Measurements from ENCODE around the gene TNIK.
A peak's percentile ranks its signal among the peaks of the same experiment; 100 is the strongest.
"Not testable (repeated sequence)": the region's sequence is repeated elsewhere in the genome, so short reads cannot be mapped to it uniquely, and the experiment has no call there.

Gene TNIK

DNA sequence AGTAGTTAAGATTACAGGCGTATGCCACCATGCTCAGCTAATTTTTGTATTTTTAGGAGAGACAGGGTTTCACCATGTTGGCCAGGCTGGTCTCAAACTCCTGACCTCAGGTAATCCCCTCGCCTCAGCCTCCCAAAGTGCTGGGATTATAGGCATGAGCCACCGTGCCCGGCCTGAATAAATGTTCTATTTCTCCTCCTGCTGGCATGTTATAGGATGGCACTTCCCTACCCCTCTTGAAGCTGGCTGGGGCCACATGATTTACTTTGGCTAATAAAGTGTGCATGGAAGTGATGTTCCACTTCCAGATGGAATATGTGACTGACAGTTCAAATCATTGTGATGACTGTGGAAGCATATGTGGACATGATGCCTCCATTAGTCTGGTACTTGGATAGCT lies 77.9 kb downstream of the TNIK start:
- peak in 1 of 6 experiments; percentile 3 for DNase-seq

DNA sequence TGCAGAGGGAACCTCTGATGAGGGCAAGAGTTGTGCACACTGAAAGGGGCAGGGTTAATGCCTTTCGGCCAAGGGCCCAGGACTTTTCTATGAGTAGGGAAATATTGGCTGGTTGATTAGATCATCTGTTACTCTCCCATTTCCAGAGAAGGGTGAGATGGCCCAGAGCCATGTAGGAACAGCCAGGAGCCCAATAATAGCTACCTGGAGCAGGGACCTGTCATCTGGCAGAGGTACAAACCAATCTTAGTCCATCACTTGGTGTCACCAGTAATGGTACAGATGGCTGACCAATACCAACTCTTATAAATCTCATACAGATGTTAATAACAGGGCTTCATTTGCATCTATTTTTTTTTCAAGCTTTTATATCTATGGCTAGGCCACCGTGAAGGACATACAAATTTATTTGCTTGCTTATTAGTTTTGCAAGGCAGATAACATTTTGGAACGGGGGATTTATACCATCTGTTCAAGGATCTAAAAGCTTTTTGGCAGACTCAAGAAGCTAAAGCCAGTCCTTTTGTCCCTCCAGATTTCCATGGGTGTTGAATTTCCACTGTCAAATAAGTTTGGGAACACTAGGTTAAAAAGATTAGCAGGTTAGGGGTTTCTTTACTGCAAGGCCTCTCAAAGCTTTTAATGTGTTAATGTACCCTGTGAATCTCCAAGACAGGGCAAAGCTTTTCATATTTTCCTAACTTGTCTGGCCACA lies 79.3 kb downstream of the TNIK start:
- no peak for DNase-seq

DNA sequence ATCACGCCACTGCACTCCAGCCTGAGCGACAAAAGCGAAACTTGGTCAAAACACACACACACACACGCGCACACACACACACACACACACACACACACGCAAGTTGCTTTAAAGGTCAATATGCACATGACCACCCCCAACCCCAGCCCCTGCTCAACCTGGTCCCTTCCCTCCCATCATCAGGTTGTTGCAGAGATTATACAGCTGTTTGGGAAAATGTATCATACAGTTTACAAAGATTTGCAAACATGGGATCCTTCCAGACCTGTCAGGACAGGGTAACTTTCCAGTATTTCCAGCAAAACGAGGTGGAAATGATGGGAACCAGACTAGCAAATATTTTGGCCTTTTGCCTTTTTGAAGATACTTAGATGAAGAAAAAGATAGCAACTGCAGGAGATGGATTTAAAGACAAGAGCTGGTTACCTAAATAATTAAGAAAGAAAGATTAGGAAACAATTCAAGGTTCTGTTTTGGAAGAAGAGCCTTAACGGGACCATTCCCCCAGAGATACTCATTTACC lies 80.2 kb downstream of the TNIK start:
- no peak for DNase-seq

DNA sequence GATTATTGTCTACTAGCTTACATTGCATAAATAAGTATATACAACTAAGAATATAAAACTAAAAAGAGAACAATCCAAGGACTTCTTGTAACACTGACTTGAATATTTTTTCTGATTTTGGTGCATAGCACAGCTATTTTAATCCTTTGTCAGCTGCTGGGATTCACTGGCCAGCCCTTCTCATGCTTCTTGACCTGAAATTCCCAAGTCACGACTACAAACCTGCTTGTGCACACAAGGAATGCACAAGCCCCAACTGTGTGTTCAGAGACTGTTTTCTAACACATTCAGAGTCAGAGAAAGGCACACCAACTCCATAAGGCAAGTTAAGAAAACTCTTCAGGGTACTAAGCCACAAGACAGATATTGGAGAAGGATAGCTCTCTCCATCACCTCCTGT lies 80.9 kb downstream of the TNIK start:
- no peak for DNase-seq

DNA sequence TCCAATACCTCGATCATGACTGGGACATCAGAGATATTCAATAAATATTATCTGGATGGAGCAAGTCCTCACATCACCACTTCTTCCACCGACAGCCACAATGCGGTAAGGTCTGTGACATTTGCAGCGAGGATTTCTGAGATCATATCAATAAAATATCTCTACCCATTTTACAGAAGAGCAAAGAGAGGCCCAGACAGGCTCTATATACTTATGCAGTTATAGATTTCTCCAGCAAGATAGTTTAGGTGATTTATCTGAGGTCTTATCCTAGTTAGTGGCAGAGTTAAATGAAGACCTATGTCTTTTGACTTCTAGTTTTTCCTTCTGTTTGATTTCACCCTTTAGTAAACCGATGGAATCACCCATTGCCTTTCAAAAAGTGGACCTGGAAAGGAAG lies 81.6 kb downstream of the TNIK start:
- DNase-seq, result no peak

DNA sequence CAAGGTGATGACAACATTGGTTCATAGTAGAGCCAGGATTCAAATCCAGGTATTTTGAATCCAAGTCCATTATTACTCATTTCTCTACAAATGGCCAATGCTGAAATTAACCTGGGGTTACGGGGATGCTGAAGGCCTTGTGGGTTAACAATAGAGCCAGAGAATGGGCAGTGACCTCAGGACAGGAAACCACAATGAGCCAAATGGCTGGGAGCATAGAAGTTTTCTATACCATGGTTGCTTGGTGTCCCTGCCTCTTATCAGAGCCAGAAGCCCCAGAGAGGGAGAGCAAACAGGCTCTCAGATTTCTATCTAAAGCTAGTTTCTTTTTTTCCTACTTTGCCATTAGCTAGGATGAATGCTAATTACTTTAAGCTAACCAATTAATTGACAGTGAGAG lies 82.3 kb downstream of the TNIK start:
- no peak for DNase-seq

DNA sequence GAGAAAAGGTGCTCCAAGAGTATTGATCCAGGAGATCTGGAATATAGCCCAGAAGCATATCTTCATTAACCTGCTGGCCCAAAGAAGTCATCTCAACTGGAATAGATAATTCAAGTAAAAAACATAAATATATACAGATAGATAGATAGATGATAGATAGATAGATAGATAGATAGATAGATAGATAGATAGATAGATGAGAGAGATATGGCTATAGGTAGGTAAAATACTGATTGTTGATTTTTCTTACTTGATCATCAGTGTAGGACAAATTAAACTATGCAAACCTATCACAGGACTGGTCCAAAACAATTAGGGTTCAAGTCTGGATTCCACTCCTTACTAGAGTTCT lies 83.6 kb downstream of the TNIK start:
- no peak for DNase-seq

DNA sequence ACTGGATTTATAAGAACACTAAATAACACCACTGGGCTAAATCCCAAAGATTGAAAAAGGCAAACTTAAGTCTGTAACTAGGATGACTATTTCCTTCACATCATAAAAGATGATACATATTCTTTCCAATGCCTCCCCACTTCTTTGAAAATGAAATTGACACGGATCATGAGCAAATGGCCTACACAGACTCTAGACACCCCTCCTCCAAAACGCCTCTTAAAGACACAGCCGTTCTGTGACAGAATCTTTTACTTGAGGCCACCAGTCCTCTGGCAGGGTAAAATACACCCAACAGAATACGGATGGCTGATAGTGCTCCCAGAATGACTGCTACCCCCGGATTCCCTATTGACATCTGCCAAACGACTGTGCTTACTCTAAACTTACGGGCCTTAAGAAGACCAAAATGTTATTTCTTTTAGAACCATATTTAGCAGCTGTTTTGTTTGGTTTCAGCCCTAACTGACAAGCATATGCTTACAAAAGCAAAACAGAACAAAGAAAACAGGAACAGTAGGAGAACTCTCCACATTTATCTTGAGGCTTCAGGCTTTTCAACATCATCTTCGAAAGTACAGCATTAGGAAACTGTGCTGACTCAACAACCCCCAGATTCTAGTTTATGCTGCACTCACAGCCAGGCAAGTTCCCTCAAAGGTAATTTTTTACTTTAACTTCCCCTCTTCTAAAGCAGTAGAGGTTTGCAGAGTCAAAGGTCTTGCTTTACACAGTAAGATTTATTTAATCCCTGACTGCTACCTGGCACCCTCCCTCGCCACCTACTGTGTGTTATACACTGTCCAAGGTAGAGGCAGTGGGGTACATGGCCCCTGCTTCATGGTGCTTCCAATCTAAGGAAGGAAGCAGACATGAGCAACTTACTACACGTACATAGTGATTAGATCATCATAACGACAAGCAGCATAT lies 84.3 kb downstream of the TNIK start:
- DNase-seq, result no peak

DNA sequence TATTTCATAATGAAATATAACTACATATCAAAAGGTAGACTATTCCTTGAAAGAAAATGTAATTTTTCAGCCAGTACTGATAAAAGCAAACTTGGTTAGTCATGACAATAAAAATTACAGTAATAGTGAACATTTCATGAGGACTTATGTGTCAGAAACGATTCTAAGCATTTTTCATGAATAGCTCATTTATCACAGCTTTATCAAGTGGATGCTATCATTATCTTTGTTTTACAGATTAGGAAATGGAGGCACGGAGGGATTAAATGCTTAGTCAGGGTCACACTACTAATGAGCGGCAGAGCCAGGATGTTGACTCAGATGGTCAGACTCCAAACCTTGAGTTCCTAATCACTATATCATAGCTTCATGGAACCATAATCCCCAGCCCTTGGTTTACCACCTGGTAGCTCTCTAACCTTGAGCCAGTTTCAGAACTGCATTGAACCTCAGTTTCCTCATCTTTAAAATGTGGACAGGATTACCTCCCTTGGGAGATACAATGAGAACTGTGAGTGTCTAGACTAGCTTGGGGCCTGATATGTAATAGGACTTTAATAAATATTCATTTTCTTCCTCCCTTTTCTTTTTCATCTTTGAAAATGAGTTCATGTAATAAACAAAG lies 85.4 kb downstream of the TNIK start:
- no peak for DNase-seq

DNA sequence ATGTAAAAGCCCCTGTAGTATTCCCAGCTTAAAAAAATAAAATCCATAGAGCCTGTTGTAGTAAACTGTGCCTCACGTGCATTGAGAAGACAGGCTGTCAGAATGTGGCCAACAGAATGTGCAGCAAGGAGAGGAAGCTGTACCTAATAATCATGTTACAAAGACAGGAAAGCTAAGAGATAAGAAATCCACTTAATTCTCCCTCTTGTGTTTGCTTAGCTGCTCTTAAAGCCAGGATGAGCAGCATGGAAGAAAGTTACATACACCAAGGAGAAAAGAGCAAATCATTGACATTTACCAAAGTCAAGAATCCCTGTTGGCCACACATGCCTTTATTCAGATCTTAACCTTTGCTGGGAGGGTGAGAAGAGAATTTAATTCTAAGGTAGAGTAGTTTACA lies 85.9 kb downstream of the TNIK start:
- DNase-seq, result no peak

DNA sequence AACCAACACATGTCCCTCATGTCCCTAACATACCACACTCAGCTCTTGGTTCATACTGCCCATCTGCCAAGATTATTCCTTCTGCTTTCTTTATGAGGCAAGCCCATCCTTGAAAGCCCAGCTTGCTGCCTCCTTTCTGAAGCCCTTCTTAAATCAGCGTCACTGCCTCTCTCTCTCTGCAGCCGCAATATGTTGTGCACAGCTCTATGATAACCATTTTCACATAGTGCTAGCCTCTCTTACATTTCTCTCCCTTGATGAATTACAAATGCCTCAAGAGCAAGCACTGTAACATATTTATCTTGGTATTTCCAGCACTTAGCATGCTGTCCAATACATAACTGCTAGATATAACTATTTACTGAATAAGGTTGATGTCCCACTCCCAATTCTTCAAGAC lies 86.5 kb downstream of the TNIK start:
- no peak for DNase-seq

DNA sequence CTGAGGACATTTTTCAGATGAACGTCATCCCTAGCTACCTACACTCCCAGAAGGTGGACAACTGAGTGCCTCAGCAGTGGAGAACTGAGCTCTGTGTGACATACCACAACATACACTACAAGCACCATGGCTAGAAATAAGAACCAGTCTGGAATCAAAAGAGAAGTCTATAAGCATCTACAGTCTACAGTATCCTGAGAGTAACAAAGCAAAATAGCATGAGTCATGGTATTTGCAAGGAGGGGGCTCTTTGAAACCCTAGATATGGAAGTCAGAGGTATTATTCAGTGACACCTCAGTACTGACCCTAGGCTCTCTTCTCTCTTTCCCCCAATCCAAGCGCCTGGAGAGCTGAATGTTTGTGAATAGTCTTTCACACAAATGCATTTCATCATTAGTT lies 87.5 kb downstream of the TNIK start:
- DNase-seq, result no peak

DNA sequence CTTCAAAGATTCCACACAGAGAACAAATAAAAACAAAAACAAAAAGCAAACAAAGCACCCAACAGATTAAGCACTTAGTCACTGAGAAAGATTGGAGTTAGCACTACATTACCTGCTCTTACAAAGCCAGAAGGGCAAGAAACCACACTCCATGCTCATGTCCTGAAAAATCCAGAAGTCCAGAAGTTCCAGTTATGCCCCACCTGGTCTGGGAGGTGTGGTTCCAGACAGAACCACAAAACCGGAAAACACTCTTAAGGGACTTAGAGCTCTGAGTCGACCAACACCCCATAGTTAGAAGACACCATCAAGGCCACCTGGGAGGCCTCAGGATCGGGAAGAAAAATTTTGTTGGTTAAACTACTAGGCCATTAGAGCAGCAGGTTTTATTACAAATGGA lies 88.9 kb downstream of the TNIK start:
- DNase-seq, result no peak

DNA sequence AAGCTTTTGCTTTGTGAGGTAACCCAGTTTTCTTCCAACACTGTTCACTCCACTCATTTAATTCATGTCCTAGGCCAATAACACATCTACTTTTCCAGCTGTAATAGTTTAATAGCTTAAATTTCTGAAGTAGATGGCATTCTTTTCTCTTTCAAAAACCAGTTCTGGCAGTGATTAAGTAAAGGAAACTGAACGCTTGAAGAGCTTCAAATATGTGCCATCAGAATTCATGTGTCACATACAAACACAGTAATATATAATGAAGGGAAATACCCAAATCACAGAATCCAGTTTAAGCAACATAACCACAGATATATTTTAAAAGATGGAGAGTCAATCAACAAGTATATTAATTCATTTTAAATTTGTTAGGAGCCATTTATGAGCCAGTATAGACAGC lies 91.0 kb downstream of the TNIK start:
- DNase-seq, result no peak

DNA sequence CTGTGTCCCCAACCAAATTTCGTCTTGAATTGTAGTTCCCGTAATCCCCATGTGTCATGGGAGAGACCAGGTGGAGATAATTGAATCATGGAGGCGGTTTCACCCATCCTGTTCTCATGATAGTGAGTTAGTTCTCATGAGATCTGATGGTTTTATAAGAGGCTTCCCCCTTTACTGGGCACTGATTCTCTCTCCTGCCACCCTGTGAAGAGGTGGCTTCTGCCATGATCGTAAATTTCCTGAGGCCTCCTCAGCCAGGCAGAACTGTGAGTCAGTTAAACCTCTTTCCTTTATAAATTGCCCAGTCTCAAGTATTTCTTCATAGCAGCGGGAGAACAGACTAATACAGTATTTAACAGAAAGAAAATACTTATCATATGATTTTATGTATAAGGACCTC lies 93.5 kb downstream of the TNIK start:
- not testable (repeated sequence) for DNase-seq

DNA sequence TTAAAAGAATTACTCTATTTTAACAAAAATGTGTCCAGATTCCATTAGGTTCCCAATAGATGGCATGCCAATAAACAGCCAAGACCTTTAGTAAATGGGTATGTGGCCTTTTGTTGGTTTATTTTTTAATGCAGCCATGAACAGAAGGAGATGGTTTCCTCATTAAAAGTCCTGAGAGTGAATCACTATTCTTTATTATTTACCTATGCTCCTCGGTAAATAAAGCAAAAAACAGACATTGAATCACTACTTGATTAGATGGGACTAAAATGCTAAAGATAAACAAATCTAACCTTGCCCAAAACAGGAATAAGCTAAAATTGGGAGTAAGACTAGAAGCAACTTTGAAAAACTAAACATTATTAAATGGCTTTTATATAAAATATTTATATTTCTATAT lies 94.2 kb downstream of the TNIK start:
- DNase-seq, result no peak

DNA sequence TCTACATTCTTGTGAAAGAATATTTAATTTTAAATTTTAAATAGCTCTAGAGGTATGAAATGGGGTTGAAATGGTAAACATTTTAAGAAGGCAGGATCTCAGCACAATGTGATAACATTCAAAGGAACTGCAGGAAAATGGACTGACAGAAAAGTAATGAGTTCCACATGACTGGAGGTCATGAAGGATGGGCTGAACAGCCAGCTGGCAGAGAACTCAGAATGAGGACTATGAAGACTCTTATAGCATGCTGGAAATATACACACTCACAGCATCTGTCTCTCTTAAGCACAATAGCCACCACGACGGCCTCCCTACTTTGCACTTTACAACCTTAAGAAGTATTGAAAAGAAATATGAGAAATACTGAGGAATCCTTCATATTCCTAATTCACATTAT lies 94.7 kb downstream of the TNIK start:
- DNase-seq, result no peak

DNA sequence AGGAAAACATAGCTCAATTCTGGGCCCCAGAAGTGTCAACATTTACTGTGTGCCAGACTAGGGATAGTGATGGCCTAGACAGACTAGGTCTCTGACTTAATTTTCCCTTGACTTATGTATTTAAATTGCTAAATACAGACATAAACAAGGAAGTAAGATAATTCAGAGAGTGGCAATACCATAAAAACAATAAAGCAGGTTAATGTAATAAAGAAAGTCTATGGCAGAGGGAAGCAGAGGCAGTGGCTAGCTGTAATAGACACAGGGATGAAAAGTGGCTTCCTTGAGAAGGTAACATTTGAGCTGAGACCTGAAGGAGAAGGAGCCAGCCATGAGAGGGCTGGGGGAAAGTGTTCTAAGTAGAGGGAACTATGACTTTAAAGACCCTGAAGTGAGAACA lies 95.7 kb downstream of the TNIK start:
- no peak for DNase-seq

DNA sequence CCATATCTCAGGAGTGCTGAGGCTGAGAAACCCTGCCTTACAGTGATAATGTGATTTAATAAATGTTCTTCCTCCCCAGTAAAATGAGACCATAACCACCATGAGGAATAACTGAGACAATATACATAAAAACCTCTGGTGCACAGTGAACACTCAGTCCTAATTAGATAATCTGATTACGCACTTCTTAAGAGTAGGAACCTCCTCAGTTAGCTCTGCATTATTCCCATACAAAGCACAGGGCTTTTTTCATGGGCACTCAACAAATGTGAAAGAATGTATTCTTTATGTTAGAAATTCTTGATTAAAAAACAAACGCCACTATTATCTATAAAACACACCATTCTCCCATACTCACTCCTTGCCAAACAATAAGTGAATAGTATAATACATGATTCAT lies 97.0 kb downstream of the TNIK start:
- DNase-seq, result no peak

DNA sequence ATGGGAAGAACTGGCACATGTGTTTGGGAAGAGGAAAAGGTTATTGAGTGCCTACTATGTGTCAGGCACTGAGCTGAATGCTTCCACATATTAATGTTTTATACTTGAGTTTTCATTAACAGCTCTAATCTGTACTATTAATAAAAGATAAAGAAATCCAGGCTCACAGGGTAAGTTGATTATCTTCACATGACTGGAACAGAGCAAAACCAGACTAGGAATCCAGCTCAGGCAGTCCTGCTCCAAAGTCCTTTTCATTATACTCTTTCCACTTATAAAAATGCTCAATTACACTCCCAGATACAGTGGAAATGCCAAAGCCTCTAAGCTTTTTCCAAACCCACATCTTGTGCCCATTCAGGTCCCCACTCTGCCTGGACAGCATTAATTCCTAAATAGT lies 97.6 kb downstream of the TNIK start:
- DNase-seq, result no peak

DNA sequence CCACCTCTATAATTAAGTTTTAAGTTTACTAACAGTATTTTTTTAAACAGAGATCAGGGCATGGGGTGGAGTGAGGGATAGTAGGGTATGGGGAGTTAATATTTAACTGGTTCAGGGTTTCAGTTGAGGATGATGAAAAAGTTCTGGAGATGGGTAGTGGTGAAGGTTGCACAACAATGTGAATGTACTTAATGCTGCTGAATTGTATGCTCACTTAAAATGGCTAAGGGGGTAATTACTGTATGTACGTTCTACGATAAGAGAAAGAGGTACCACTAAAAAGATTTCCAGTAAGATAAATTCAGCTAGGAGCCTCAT lies 101.4 kb downstream of the TNIK start:
- DNase-seq, result no peak

DNA sequence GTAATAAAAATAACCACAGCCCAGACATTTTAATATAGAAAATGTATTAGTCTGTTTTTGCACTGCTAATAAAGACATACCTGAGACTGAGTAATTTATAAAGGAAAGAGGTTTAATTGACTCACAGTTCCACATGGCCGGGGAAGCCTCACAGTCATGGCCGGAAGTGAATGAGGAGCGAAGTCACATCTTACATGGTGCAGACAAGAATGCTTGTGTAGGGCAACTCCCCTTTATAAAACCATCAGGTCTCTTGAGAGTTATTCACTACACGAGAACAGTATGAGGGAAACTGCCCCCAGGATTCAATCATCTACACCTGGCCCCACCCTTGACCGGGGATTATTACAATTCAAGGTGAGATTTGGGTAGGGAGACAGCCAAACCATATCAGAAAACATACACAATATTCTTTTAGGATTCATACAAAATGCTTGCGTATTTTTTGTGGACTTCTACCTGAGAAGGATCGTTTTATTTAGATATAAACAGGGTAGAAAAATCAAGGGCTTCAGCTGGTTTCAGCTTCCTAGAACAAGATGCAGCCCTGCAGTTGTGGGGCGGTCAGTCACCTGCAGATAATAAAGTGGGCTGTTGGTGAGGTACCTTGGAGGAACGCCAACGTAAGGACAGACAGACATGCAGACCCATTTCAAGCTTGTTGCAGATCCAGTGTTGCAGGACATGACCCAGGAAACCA lies 101.9 kb downstream of the TNIK start:
- no peak for DNase-seq

DNA sequence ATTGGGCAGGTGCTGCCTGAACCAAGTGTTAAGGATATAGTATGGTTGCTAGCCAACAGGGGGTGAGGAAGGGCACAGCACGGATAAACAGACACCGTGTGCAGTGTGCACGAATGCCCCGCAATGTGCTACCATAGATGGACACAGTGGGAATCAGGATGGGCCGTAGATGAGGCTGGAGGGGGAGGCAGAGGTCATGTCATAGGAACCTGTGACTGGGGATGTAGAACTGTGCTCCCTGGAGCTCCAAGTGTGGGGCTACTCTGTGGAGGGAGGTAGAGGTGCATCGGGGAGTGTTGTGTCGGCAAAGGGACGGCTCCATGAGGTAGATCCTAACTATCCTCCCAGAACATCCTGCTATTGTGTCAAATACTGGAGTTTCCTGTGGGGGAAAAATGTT lies 102.5 kb downstream of the TNIK start:
- DNase-seq, result no peak

Measured in stimulated activated naive CD4-positive, alpha-beta T cell (primary cell).